ENCODE results near the gene PTPN3. TPM values are rescaled to one million over a fixed set of nuclear protein-coding genes. Genes with fewer than 3 reads are reported as not detected.
"Not testable (repeated sequence)": the region's sequence is repeated elsewhere in the genome, so short reads cannot be mapped to it uniquely, and the experiment has no call there.

Gene PTPN3
- total and polyA plus RNA-seq, 10 of the 15 experiments (the other 5 are each of a cell fraction or from before 2014, with no cell fraction given): 0.18 to 1.3 (median 0.39) TPM

- no peak for TF ChIP-seq IRF5 (IDR thresholded peaks at IDR 0.05; ENCODE audit: borderline replicate concordance)
- no peak for TF ChIP-seq ZZZ3 (IDR thresholded peaks at IDR 0.05; ENCODE audit: control insufficient read depth, insufficient read length, low read depth)
- TF ChIP-seq MYC (IDR thresholded peaks at IDR 0.05; ENCODE audit: insufficient read depth, insufficient read length, insufficient replicate concordance, low read length, severe bottlenecking): no peak
- no peak for TF ChIP-seq NR2C1 (IDR thresholded peaks at IDR 0.05)
Measured at GRCh38 chr9:109341561-109341960, 156.5 kb downstream of the PTPN3 start (continued).

- H3K4me2 ChIP-seq (ENCODE audit: control insufficient read depth, insufficient read depth); in situ Hi-C loops (cut with MboI); BruUV-seq (replicated peaks); H3K9ac ChIP-seq (ENCODE audit: control insufficient read depth, insufficient read depth, low read length); CTCF ChIA-PET; DNase-seq (ENCODE audit: low read depth, low spot score); H3K27ac ChIP-seq (ENCODE audit: control insufficient read depth, insufficient read depth); H3K9me3 ChIP-seq (replicated peaks; ENCODE audit: control insufficient read depth, insufficient read depth, low read length); ATAC-seq; H3K36me3 ChIP-seq (ENCODE audit: control insufficient read depth in 2 of 2, insufficient read depth in 2 of 2, low read length in 1 of 2); H3K4me1 ChIP-seq (ENCODE audit: control insufficient read depth, insufficient read depth, low read length); FAIRE-seq; H3K4me3 ChIP-seq; H3K79me2 ChIP-seq (ENCODE audit: control insufficient read depth, insufficient read depth, low read length); POLR2A ChIA-PET; H4K20me1 ChIP-seq (ENCODE audit: control insufficient read depth, insufficient read depth); RAD21 ChIA-PET (ENCODE audit: unreplicated experiment); H3K27me3 ChIP-seq (replicated peaks in 1 of 2; ENCODE audit: control insufficient read depth in 2 of 2, insufficient read depth in 2 of 2, low read length in 1 of 2); H2AFZ ChIP-seq (ENCODE audit: control insufficient read depth, low read depth, low read length): not testable (repeated sequence)
- intact Hi-C loops (cut with micrococcal nuclease; ENCODE audit: unreplicated experiment): loop anchor here (5.0 kb wide), 1 partner anchor 131 kb away; no protein-coding TSS in a partner anchor
- SMC1A ChIA-PET (ENCODE audit: uncharacterized antibody, unreplicated experiment): interaction anchor here (0.7 kb wide), 1 partner anchor 128 kb away, joined by 3 read pairs; no protein-coding TSS in a partner anchor
- WGBS (ENCODE audit: insufficient coverage, insufficient replicate concordance, low lambda C conversion rate, missing lambda C conversion rate): 73% methylated on average over 7 of the region's 7 CpGs
Measured at GRCh38 chr9:109340979-109341378, 157.1 kb downstream of the PTPN3 start.

All from GM12878 (cell line).